Kidney epithelial cell (primary cell): Measurements from ENCODE around the gene NDNF. TPM values are rescaled to one million over a fixed set of nuclear protein-coding genes. Genes with fewer than 3 reads are reported as not detected.

Source experiments
- DNase-seq: peaks from one replicate; pipeline ENCODE4 v3.0.0-alpha.2; 2010; ENCODE audit warnings: low read depth
- H3K27me3 ChIP-seq: 2 replicates; pipeline ENCODE4 v1.6.0; 2011; ENCODE audit warnings: low read length; ENCODE audit not compliant: control insufficient read depth, insufficient read depth
- H3K36me3 ChIP-seq: 2 replicates; pipeline ENCODE4 v1.5.1; 2011; ENCODE audit warnings: low read length; ENCODE audit not compliant: control insufficient read depth, insufficient read depth
- H3K4me3 ChIP-seq: 2 replicates; pipeline ENCODE4 v1.5.1; 2011; ENCODE audit warnings: low read depth, mild to moderate bottlenecking, control low read depth, low read length
- CTCF ChIP-seq: IDR thresholded peaks from 2 replicates; pipeline ENCODE4 v1.5.1; 2011; ENCODE audit warnings: mild to moderate bottlenecking, moderate library complexity, low read length, control low read depth, inconsistent platforms; ENCODE audit not compliant: insufficient read depth, poor library complexity, severe bottlenecking
- total RNA-seq: library from RNA; depleted of rRNA; stranded (reverse); fragments of >200 nt; gene quantifications from 2 replicates; pipeline ENCODE4 v1.2.3, GENCODE V29; 2015

NDNF gene
- total RNA-seq, 1 donor from 2014 or later = 0.08 TPM

- Histone ChIP-seq H3K27me3 (no peaks in the 10 kb centered on the region), H3K36me3 (no peaks in the 10 kb centered on the region), H3K4me3 (no peak overlapping the region)
- DNase-seq = no peak
- no peak for TF ChIP-seq CTCF
Observed at GRCh38 chr4:121048165-121048564, 24.2 kb downstream of the NDNF start.

- no peaks in the 10 kb centered on the region for H3K27me3 ChIP-seq
- no peaks in the 10 kb centered on the region for H3K36me3 ChIP-seq
- TF ChIP-seq CTCF = no peak
- no peak for DNase-seq
- H3K4me3 ChIP-seq = no peak overlapping the region
Observed at GRCh38 chr4:121041307-121042090, 30.8 kb downstream of the NDNF start.

DNA sequence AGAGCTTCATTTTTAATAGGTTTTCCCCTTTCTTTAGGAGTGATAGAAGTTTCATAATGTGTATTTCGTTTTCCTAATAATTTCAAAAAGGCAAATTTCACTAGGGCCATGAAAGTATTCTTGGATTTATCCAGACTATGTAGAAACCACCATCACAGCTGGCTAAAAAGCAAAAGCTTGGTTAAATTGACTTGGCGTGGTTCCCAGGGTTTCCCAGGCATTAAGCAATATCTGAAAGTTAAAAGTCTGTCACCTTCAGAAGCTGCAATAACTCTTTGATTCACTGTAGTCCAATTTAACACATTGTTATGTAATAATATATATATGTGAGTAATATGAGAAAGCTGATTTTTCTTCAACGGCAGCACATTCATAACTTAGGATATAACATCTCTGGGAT, 38.3 kb downstream of the NDNF start:
- no peaks in the 10 kb centered on the region for H3K36me3 ChIP-seq
- TF ChIP-seq CTCF = no peak
- no peak overlapping the region for H3K4me3 ChIP-seq
- DNase-seq = no peak
- no peaks in the 10 kb centered on the region for H3K27me3 ChIP-seq

- H3K27me3 ChIP-seq = no peaks in the 10 kb centered on the region
- H3K36me3 ChIP-seq = no peaks in the 10 kb centered on the region
- TF ChIP-seq CTCF = no peak
- H3K4me3 ChIP-seq = no peak overlapping the region
- DNase-seq = no peak
Observed at GRCh38 chr4:121030711-121031110, 41.6 kb downstream of the NDNF start.

DNA sequence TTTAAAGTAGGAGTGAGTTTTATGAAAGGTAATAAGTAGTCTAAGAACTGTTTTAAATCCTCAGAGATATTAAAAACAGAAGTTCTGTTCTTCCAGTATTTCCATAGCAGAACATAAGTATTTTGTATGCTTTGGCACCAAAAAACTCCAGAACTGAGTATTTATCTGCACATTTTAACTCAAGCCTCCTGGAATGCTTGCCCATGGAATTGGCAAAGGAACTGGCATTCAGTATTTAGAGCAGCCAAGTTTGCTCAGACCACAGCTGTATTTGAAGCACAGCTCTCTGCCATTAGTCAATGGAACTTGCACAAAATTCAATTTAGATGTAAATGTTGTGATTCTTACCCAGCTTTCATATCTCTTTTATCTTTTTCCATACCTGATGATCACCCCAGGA, 42.2 kb downstream of the NDNF start:
- TF ChIP-seq CTCF = no peak
- Histone ChIP-seq H3K36me3 (no peaks in the 10 kb centered on the region), H3K4me3 (no peak overlapping the region), H3K27me3 (no peaks in the 10 kb centered on the region)
- DNase-seq = no peak

DNA sequence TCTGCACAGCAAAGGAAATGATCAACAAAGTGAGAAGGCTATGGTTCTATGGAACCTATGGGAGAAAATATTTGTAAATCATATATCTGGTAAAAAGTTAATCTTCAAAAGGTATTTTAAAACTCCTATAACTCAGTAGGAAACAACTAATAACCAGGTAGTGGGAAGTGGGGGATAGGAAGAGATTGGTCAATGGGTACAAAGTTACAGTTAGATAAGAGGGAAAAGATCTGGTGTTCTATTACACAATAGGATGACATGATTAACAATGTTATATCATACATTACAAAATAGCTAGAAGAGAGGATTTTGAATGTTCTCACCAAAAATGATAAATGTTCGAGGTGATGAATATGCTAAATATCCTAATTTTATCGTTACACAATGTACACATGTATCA, 46.3 kb downstream of the NDNF start:
- no peak overlapping the region for H3K4me3 ChIP-seq
- no peak for DNase-seq
- no peak for TF ChIP-seq CTCF
- H3K27me3 ChIP-seq = no peaks in the 10 kb centered on the region
- H3K36me3 ChIP-seq = no peaks in the 10 kb centered on the region
